Left kidney (tissue), 2 donors: ENCODE measurements around the gene LCORL. TPM values are rescaled to one million over a fixed set of nuclear protein-coding genes. Genes with fewer than 3 reads are reported as not detected.
"Not testable (repeated sequence)": the region's sequence is repeated elsewhere in the genome, so short reads cannot be mapped to it uniquely, and the experiment has no call there.

Experiments
- DNase-seq: peaks from one replicate; pipeline ENCODE4 v3.0.0-alpha.2; 2013
- polyA plus RNA-seq: library from polyadenylated mRNA; unstranded; fragments of 120-200 nt; gene quantifications from one replicate; pipeline ENCODE4 v1.2.1, GENCODE V29; 2013; ENCODE audit not compliant: insufficient read length

Gene LCORL
- polyA plus RNA-seq, 1 donor = 31.5 TPM

DNA sequence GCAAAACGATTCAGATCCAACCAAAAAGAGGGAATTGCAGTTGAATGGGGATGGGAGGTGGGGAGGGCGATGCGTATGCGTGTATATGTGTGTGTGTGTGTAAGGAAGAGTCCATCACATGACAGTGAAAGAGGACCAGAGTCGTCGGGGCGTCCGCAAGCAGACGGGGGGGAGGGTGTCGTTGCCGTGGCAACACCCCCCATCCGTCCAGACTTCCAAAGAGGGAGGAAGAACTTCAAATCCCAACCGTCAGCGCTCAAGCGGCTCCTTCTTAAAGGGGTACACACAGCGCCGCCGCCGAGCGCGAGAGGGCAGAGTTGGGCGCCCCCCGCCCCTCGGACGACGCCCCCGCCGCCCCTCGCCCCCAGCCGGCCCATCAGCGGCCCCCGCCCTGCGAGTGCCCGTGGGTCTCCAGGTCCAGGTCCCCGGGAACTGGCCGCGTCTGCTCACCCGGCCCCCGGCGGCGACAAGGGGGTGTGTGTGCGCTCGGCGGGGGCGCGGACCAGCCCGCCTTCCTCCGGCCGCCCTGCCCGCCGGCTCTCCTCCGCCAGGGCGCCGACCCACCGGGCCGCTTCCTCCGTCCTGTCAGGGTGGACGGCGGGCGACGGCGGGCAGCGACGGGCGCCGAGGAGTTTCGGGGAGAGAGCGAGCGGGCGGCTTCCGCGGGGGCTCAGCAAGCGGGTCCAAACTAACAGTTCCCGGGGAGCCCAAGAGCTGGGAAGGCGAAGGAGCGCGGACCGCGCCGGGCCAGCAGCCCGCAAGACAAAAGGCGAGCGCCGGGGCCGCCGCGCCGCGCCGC is 685 bp downstream of the LCORL start:
- DNase-seq = peak; percentile 73

- DNase-seq = peak; percentile 7
Observed at GRCh38 chr4:18020145-18020670, 1.3 kb downstream of the LCORL start.

- no peak for DNase-seq
Observed at GRCh38 chr4:18014269-18014668, 7.3 kb downstream of the LCORL start.

DNA sequence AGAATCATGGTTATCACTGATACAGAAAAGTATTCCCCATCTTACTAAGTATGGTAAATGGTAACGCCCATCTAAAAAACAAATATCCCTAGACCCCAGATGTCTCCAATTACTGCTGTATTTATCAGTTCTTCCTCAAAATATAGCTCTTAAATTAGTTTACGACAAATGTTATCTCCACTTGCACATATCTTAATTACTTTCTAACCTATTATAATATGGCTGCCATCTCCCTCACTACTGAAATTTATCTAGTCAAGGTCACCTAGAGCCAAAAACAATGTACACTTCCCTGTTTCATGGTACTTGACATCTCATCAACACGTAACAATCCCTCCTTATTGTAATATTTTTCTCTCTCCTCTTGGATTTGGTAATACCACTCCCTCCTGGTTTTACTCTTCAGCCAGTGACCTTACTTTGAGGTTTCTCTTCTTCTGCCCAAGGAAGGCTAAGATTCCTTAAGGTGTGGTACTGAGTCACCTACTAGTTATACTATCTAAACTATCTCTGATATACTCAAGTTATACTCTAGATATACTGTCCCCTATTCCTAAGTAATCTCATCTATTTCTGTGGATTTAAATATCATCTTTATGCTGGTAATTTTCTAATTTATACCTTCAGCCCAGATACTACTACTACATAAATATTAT is 8.6 kb downstream of the LCORL start:
- no peak for DNase-seq

GRCh38 chr4:18012134-18012806 is 9.3 kb downstream of the LCORL start:
- DNase-seq = no peak

GRCh38 chr4:18007625-18008024 is 13.9 kb downstream of the LCORL start:
- DNase-seq = no peak

- not testable (repeated sequence) for DNase-seq
Observed at GRCh38 chr4:18006432-18006831, 15.1 kb downstream of the LCORL start.

DNA sequence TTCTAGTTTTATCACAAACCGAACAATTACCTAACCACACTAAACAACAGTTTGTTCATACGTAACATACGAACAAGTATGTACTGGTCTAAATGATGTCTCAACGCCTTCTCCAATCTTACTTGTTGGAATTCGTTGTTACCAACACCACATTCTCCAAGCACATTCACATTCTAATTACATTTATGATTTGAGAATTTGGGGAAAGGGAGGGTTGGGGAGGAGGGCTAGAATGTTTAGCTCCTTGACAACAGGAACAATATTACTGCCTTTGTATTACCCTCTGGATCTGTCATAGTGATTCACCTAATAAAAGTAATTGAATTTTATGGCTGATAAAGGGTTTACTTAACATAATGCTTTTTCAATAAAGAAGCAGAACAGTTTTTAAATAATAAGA is 24.4 kb downstream of the LCORL start:
- no peak for DNase-seq

GRCh38 chr4:17995165-17995564 is 26.4 kb downstream of the LCORL start:
- DNase-seq = no peak

- DNase-seq = no peak
Observed at GRCh38 chr4:17985832-17986231, 35.7 kb downstream of the LCORL start.

- DNase-seq = no peak
Observed at GRCh38 chr4:17981063-17981462, 40.5 kb downstream of the LCORL start.

DNA sequence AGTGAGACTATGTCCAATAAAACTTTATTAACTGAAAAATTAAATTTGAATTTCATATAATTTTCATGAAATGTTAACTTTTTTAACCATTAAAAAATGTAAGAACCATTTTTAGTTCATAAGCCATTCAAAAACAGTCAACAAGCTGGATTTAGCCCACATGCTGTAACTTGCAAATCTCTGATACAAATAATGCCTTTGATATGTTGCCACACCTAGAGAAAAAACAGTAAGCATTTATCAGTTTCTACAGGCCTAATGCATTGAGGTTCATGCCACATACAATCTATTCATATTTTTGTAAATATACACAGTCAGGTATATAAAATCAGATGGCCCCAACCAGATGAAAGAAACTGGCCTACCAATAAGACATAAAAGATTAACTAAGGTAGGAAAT is 52.8 kb downstream of the LCORL start:
- DNase-seq = no peak

DNA sequence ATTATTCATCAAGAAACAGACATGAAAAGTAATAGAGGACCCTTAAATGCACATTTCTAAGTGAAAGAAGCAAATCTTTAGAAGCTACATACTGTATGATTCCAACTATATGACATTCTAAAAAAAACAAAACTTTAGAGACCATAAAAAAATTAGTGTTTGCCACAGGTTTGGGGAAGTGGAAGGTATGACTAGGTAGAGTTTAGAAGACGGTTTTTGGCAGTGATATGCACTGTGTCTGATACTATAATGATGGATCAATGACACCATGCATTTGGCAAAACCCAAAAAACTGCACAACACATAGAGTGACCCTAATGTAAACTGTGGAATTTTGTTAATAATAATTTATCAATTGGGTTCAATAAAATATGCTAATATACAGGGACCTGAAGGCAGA is 54.5 kb downstream of the LCORL start:
- no peak for DNase-seq

- DNase-seq = no peak
Observed at GRCh38 chr4:17966312-17966711, 55.2 kb downstream of the LCORL start.

- no peak for DNase-seq
Observed at GRCh38 chr4:17964576-17964975, 57.0 kb downstream of the LCORL start.

DNA sequence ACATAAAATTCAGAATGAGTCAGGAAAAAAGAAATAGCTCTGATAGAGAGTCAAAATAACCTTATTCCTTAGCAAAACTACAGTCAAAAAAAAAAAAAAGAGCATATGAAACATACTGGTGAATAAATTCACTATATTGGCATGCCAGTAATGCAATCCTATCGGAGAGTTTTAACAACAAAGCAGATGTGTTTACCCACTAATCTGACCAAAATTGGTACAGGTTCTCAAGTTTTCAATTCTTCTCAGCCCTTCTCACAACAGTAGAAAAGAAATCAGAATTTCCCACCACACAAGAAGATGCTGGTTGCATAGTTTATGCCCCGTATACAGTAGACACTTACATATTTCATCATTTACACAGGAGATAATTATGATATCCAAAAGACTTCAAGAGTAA is 59.4 kb downstream of the LCORL start:
- no peak for DNase-seq

DNA sequence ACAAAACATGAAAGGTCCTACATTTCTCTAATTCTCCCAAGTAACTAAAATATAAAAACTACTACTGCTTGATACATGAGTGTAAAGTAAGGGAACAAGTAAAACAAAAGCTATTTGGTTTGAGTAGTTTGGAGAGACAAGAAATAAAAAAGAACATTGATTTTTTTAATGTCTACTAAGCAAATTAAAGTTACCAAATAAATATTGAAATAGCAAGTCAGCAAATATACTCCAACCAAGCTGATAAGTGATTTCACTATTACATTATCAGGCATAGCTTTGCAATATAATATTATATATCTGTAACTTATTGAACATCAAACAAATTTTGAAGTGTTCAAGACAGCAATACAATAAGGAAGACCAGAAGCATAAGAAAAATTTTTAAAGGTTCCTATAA is 60.3 kb downstream of the LCORL start:
- no peak for DNase-seq

DNA sequence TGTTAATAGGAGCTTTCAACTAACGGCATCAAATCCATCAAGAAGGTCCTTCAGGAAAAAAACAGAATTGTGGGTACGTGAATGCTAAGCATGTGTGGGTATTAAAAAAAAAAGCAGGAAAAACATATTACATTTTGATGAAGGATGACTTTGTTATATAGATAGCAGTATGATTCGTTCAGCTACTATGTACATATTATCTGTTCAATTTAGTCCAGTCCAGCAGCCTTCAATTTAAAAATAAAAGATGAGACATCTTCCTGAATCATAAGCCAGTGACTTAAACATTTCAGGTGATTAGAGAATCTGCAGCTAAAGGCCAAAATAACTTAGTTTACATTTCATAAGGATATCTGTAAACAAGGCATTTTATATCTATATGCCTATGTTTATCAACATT is 63.4 kb downstream of the LCORL start:
- no peak for DNase-seq

DNA sequence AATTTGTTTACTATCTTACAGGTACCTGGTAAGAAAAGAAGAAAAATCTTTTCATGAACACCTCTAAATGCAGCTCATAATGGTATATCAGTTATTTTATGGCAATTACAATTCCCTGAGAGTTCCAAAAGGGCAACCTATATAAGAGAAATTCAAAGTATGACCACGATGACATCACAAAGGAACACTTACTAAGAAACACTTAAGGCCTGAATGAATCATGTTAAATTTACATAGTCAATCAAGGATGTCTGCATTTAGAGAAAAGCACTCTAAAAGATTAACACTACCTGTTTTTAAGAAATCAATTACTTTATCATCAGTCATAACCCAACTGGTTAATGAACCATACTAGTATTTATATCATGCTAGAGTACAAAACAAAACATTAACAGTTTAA is 63.9 kb downstream of the LCORL start:
- no peak for DNase-seq

GRCh38 chr4:17956245-17956644 is 65.3 kb downstream of the LCORL start:
- no peak for DNase-seq

DNA sequence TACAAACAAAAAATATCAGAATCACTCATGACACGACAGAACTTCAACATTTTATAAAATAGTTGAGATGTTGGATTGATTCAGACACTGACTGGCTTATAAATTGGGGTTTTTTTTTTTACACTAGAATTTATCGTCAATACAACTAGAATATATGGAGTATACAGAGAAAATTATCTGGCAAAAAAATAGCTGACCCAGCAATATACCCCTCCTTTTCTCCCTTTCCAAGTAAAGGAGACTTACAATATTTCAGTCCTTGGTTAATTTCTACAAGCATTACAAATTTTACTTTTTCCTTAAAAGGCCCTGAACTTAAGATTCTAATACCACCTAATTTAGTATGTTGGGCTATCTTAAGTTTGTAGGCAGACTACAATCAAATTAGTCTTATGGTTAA is 76.3 kb downstream of the LCORL start:
- DNase-seq = no peak

DNA sequence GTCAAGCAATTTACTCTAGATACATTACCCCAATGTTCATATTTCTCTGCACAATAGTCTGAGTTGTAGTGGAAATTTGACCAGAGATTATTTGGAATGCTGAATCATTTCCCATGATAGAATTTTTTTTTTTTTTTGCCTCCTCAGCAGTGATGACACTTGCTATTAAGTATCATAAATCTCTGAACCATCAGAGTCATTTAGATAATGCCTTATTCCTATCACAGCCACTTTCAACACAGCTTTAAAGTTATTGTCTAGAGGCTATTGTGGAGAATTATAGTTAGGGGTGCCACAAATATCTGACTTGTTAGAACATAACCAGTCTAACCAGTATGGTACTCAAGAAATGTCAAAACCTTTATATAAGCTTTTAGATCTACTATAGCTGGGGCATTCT is 79.8 kb downstream of the LCORL start:
- no peak for DNase-seq

- DNase-seq = no peak
Observed at GRCh38 chr4:17939054-17939453, 82.5 kb downstream of the LCORL start.
